ENCODE measurements around the gene LY6G6F.
"Not testable (repeated sequence)": the region's sequence is repeated elsewhere in the genome, so short reads cannot be mapped to it uniquely, and the experiment has no call there.

LY6G6F gene

DNA sequence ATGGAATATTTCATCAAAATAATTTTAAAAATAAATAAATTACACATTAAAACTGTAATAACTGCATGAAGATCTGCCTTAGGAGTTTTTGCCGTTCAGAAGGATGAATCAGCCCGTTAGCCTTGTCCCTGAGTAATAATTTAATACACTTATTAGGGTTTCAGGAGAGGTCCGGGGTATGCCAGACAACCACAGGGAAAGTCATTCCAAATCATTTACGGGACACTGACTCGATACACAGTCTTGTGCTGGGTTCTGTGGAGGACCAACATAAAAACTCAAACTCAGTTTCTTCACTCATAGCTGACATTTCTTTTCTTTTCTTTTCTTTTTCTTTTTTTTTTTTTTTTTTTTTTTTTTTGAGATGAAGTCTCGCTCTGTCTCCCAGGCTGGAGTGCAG is 735 bp upstream of the LY6G6F start:
- DNase-seq = no peak

GRCh38 chr6:31707701-31708100 is 1.0 kb downstream of the LY6G6F start:
- no peak for DNase-seq

DNA sequence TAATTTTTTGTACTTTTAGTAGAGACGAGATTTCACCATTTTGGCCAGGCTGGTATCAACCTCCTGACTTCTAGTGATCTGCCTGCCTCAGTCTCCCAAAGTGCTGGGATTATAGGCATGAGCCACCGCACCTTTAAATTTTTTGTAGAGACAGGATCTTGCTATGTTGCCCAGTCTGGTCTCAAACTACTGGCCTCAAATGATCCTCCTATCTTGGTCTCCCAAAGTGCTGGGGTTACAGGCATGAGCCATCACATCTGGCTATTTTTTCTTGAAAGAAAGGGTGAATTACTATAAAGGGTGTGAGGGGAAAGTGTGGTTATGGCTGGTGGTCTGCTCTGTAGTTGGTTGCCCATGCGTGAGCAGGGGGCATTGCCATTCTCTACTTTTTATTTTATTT is 1.6 kb downstream of the LY6G6F start:
- no peak for DNase-seq

DNA sequence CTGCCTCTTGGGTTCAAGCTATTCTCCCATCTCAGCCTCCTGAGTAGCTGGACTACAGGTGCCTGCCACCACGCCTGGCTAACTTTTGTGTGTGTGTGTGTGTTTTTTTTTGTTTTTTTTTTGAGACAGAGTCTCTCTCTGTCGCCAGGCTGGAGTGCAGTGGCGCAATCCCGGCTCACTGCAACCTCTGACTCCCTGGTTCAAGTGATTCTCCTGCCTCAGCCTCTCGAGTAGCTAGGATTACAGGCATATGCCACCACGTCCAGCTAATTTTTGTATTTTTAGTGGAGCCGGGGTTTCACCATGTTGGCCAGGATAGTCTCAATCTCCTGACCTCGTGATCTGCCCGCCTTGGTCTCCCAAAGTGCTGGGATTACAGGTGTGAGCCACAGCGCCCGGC is 2.5 kb downstream of the LY6G6F start:
- DNase-seq = not testable (repeated sequence)

DNA sequence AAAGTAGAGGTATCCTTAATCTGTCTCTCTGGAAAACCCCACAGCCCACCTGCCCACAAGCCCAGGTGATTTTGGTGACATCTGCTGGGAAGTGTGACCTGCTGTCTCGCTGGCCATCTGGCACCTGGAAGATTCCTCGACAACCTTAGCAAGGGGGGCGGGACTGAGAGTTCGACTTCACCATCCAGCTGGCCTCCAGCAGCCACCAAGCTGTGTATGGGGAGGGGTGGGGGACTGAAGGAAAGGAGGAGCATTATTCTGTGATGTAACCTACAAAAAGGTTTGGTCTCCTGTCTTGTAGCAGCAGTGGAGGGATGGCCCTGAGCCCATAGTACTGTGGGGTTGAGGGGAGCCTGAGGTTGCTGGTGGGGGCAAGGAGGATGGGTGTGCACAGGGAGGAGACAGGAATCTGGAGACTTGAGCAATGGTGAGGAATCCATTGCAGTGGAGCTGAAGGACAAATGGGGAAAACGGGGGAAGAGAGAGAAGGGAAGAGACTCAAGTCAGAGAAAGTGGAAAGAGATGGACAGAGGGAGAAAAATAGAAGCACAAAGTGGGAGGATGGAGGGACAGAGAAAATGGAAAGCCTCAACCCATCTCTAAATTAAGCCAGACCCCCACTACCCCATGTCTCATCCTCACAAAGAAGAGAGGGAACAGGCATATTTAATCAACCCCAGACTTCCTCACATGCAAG is 4.0 kb downstream of the LY6G6F start:
- DNase-seq = no peak

- DNase-seq = no peak
Observed at GRCh38 chr6:31711233-31711632, 4.6 kb downstream of the LY6G6F start.

GRCh38 chr6:31712296-31712695 is 5.6 kb downstream of the LY6G6F start:
- no peak for DNase-seq

DNA sequence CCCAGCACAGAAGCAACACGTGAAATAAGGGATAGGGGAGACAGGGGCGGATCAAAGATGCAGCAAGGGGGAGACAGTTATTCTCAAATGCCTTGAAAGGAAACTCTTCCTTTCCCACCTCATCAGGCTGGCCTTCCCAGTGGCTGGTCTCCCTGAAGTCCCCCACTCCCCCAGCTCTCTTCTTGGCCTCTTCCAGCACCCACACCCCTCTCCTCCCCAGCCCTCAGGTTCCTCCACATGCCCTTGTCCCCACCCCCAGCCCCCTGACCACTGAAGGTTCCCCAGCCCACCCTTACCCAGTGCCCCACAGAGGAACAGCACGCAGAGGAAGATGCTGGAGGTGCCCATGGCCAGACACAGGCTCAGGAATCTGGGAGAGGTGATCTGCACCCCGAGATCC is 6.8 kb downstream of the LY6G6F start:
- no peak for DNase-seq

DNA sequence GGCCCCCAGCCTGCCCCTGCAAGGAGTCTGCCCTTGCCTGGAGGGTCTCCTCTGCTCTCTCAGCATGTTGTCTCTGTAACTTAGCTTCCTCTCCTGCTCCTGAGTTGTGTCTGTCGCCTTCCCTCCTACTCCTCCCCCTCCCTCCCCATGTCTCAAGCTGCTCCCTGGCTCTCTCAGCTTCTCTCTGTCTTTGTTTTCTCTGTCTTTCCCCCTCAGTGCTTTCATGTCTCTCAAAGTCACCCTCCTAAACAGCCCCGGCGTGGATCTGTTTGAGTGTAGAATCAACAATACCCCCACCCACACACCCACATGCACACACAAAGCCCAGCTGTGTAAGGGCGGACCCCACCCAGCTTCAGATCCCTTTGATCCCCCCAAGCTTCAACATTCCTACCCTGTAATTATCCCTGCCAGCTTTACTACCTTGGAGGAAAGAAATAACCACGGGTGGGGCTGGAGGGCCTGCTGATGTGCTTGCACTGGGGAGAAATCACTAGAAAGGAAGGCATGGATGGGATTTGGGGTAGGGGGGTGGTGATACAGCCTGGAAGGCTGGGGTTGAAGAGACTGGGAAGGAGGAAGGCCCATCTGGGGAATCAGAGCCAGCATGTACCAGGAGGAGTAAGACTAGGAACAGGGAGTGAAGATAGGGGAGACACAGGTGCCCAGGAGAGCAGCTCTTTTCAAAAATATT is 7.5 kb downstream of the LY6G6F start:
- DNase-seq = no peak

DNA sequence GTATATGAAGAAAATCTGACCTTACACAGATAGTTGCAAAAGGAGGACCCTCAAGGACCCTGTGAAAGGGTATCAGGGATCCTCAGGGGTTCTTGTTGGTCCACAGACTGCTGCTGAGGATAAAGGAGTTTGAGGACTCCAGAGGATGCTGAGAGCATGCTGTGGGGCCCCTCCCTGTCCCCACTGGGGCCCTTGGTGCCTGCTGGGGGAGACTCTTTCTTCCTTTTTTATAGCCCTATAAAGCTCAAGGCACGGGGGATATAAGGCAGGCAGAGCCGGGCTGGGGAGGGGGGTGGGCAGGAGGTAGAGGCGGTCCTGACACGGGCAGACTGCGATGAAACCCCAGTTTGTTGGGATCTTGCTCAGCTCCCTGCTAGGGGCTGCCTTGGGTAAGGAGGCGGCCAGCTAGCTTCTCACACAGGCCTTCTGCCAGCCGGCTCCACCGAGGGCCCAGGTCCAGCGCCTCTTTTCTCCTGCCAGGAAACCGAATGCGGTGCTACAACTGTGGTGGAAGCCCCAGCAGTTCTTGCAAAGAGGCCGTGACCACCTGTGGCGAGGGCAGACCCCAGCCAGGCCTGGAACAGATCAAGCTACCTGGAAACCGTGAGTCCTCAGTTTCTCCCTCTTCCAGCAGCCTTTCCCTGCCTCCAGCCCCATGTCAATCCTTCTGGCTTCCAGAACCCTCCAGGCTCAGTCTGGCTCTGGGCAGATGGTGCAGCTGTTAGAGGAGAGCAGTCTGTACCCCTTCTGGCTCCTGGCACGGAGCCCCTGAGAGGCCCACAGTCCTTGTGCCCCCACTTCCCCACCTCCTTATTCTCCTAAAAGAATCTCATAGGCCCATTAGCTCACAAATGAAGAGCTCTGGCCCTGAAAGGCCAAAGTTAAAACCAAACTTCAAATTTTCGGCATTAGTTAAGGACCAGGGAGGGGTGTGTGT is 8.6 kb downstream of the LY6G6F start, which contains the start of gene LY6G6D:
LY6G6D (plus strand) TSS at position 327 of the 937 bp plus-strand sequence; CDS start at position 335, 8 bp downstream.
- no peak for DNase-seq

DNA sequence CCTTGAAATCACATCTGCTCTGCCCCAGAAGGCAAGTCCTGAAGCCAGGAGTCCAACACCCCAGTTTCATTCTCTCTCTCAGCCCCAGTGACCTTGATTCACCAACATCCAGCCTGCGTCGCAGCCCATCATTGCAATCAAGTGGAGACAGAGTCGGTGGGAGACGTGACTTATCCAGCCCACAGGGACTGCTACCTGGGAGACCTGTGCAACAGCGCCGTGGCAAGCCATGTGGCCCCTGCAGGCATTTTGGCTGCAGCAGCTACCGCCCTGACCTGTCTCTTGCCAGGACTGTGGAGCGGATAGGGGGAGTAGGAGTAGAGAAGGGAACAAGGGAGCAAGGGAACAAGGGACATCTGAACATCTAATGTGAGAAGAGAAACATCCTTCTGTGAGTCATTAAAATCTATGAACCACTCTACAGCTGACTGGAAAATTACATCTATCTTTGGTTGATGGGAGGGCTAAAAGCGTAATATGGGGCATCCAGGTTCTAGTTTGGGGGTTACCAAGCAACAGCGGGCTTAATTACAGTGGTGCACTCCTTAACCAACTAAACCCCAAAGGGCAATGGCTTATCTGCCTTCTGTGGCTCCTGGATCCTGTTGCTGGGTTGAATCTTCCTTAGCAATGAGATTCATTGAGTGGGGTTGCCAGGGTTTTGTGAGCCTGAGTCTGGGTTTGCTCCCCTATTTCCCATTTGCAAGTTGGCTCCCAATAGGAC is 11.0 kb downstream of the LY6G6F start:
- no peak for DNase-seq

- no peak for DNase-seq
Observed at GRCh38 chr6:31718265-31718664, 11.6 kb downstream of the LY6G6F start.

GRCh38 chr6:31719001-31719400 is 12.3 kb downstream of the LY6G6F start:
- DNase-seq = no peak

GRCh38 chr6:31720196-31720770 is 13.6 kb downstream of the LY6G6F start:
- DNase-seq = no peak

DNA sequence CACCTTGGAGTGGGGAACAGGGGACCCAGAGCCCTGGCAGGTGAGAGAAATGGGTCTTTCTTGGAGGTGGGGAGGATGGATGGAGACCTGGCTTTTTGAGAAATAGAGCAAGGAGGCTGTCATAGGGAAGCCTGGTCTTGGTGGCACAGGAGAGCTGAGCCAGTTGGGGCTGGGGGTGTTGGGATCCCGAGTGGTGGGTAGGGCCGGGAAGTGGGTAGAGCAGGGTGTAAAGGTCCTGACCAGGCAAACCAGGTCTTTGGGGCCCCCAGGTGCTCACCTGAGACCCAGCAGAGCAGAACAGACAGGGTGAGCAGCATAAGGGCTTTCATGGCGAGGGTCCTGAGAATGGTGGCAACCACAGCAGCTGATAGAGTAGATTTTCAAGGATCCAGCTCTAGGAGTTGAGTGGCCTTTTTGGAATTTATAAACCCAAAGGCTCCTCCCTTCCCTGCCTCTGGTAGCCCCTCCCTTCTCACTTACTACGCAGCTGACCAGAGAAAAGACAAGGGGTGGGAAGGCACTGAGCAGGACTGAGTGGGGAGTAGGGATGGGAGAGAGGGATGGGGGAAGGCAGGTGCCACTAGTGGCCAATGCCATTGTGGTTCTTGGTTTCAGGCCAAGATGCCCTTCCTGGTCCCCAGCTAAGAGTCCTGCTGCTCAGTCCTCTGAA is 14.8 kb downstream of the LY6G6F start, which contains the start of gene LY6G6C:
LY6G6C (minus strand) TSS at position 396 of the 670 bp plus-strand sequence; CDS start at position 329, 67 bp downstream.
- no peak for DNase-seq

- no peak for DNase-seq
Observed at GRCh38 chr6:31722173-31722572, 15.5 kb downstream of the LY6G6F start.

- no peak for DNase-seq
Observed at GRCh38 chr6:31723245-31723979, 16.7 kb downstream of the LY6G6F start, which contains the start of gene MPIG6B. TSS of gene MPIG6B (plus strand) at chr6:31723373. CDS start at chr6:31723384, 11 bp downstream.

DNA sequence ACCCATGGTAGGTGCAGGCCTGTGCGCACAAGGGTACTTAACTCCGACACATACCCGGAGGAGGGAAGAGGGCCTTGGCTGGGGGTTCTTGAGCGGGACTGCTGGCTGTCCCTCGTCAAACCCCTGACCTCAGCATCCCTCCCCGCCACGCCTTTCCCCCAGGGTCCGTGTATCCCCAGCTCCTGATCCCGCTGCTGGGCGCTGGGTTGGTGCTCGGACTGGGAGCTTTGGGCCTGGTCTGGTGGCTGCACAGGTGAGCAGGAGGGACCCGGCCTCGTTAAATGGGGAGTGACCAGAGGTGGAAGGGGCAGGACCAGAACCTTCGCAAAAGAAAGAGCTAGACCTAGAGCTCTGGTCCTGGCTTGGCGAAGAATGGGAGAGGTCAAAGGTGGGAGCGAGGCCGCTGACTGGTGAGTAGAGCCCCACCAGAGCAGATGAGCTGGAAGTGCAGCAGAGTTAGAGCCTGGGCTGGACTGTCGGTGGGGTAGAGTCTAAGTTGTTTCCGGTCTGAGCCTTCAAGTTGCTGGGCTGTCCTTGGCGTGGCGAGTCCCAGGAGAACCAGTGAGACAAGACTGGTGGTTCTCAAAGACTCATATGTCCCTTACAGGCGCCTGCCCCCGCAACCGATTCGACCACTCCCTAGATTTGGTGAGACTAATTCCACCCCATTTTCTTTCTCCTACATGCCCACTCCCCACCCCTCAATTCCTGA is 17.5 kb downstream of the LY6G6F start:
- no peak for DNase-seq

GRCh38 chr6:31725502-31726350 is 19.1 kb downstream of the LY6G6F start:
- no peak for DNase-seq
